HG03521 (cell line): ENCODE data around the gene GPR4.
"Not testable (repeated sequence)": the region's sequence is repeated elsewhere in the genome, so short reads cannot be mapped to it uniquely, and the experiment has no call there.

Experiments used
- ATAC-seq: cut with Tn5 transposase; IDR thresholded peaks from one replicate; pipeline ENCODE4 v1.9.1; 2021; ENCODE audit warnings: mild to moderate bottlenecking, moderate library complexity; ENCODE audit not compliant: unreplicated experiment

Gene GPR4

GRCh38 chr19:45623984-45624383 is 22.0 kb upstream of the GPR4 start:
- ATAC-seq = no peak

DNA sequence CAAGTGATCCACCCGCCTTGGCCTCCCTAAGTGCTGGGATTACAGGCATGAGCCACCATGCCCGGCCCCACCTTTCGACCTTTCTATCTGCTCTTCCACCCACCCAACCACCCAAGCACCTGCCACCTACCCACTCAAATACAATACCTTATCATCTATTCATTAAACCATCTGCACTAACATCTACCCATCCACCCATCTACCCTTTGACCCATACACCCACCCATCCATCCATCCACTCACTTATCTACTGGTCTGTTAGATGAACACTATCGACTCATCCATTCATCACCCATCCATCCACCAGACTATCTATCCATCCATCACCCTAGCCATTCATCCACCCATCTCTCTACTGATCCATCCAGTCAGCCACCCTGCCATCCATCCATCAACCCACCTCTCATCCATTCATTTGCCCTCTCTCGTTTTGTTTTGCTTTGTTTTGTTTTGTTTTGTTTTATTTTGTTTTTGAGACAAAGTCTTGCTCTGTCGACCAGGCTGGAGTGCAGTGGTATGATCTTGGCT is 20.0 kb upstream of the GPR4 start:
- no peak for ATAC-seq

DNA sequence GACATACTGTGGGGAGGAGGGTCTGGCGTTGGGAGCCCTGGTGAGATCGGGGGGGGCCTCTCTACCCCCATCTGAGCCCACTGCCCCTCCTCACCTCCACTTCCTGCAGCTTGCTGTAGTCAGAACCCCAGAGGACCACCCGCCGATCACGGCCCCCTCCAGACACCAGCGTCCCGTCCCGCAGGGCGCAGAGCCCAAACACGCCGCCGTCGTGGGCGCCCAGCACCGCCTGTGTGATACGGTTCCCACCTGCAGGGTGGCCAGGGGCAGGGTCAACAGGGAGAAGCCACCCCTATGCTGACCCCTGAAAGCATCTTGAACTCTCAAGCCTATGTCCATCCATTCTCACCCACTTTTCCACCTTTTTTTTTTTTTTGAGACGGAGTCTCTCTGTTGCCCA is 19.4 kb upstream of the GPR4 start:
- ATAC-seq = no peak

GRCh38 chr19:45616704-45617017 is 14.6 kb upstream of the GPR4 start:
- no peak for ATAC-seq

- no peak for ATAC-seq
Observed at GRCh38 chr19:45615795-45616703, 14.0 kb upstream of the GPR4 start.

- not testable (repeated sequence) for ATAC-seq
Observed at GRCh38 chr19:45615056-45615455, 13.0 kb upstream of the GPR4 start.

GRCh38 chr19:45613926-45614725 is 12.1 kb upstream of the GPR4 start:
- ATAC-seq = no peak

DNA sequence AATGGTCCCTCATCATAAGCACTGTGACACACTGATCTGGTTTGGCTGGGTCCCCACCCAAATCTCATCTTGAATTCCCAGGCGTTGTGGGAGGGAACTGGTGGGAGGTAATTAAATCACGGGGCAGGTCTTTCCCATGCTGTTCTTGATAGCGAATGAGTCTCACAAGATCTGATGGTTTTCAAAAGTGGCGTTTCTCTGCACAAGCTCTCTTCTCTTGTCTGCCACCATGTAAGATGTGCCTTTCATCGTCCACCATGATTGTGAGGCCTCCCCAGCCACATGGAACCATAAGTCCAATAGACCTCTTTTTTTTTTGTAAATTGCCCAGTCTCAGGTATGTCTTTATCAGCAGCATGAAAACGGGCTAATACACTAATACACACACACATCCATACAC is 6.9 kb upstream of the GPR4 start:
- ATAC-seq = no peak

DNA sequence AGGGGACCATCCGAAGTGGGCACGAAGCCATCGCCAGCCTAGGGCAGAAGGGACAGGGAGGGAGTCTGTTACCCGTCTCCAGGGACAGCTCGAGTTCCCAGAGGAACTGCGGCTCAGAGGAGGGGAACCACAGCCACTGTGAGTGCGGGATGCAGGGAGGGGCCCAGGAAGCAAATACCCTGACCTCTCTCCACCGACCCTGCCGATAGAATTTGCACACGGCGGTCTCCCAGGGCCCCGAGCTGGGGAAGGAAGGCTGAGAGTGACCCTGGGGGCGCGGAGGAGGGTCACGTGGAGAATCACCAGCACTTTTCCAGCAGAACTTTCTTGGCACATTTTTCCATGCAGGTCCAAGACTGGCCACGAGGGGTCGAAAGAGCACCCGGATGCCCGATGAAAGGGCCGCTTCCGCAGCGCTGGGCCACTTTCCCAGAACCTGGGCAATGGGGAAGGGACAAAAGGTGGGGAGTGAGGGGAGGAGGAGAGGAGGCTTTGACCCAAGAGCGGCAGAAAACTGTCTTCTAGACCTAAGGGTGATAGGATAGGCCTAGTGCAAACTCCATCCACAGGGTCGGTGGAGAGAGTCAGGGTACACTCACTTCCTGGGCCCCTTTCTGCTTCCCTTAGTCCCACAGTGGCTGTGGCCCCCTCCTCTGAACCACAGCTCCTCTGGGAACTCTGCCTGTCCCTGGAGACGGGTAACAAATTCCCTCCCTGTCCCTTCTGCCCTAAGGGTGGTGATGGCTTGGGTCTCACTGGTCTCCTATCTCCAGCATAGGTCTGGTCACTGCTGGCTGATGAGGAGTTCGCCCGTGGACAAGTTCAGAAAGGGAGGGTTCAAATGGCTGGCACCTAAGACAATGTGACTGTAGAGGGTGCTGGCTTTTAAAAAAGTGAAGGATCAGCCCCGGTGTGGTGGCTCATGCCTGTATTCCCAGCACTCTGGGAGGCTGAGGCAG is 5.3 kb upstream of the GPR4 start:
- ATAC-seq = no peak

DNA sequence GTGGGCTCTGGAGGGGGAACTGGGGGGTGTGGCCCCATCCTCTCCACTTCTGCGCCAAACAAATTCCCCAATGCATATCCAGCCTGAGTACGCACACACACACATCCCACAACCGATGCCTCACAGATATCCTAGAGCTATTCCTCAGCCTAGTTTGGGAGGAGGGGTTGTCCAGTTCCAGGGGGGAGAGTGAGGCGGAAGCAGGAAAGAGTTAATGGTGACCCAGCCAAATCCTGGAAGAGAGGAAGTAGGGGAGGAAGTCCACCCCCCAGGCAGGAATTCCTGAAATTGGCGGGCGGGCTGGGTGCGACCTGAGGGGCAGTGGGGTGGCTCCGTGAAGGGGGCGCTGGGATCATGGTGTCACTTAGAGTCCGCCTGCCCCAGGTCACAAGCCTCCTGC is 897 bp downstream of the GPR4 start:
- ATAC-seq = no peak

- ATAC-seq = no peak
Observed at GRCh38 chr19:45600340-45600885, 1.6 kb downstream of the GPR4 start.

DNA sequence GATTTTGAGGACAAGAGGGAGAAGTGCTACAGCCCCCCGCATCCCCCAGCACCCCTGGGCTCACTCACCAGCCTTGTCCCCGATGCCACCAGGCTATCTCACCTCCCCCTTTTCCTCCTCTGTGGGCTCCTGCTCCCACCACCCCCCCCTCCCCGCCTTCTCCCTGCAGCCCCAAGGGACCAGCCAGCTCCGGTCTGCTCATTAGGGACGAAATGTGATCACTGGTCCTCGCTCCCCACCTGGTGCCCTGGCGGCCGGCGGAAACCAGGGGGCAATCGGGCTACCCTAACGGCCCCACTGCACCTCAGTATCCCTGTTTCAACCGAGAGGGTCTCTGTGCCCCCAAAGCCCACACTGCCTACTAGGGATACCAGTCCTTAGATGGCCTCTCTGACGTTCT is 2.7 kb downstream of the GPR4 start:
- no peak for ATAC-seq

DNA sequence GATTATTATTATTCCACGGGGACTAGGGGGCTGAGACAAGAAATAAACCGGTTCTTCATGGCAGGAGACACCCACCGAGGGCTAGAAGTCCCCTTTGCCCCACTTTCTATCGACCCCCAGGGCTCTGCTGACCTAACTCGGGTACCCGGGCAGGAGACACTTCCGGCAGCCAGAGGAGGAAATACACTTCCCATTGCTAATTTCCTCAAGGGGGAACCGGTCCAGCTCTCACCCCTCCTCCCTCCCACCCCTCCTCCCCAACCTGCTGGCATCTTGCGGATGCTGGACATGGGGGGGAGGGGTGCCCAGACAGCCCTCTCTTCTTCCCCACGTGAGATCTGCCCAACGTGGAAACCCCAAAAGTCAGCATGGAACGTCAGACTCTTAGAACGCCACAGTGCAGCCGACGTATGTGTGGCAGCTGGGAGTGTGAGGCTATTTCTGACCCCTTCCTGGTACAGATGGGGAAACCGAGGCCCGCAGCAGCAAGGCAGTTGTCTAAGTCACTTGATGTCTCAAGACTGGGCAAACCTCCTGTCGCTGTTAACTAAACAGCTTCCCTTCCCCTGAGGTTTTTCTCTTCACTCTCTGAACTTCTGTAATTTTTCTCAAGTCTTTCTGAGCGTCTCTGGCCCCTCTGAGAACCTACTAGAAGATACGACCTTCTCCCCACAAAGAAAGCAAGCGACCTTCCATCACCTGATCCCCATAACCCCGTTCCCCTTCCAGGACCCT is 3.6 kb downstream of the GPR4 start:
- no peak for ATAC-seq

GRCh38 chr19:45597425-45598111 is 4.4 kb downstream of the GPR4 start:
- no peak for ATAC-seq

- ATAC-seq = no peak
Observed at GRCh38 chr19:45595814-45596213, 6.2 kb downstream of the GPR4 start.

DNA sequence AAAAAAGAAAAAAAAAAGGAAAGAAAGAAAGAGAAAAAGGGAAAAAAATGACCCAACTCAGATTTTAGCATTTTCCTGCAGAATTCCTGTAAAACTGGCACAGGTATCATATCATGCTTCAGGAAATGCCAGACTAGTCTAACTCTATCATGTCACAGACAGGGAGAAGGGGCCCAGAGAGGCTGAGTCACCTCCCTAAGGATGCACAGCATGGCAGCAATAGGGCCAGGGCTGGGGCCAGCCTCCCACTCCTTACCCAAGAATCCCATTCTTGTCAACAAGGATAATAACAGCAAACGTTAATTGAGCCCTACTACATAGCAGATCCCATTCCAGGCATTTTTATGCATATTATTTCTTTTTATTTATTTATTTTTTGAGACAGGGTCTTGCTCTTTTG is 8.5 kb downstream of the GPR4 start:
- ATAC-seq = no peak

DNA sequence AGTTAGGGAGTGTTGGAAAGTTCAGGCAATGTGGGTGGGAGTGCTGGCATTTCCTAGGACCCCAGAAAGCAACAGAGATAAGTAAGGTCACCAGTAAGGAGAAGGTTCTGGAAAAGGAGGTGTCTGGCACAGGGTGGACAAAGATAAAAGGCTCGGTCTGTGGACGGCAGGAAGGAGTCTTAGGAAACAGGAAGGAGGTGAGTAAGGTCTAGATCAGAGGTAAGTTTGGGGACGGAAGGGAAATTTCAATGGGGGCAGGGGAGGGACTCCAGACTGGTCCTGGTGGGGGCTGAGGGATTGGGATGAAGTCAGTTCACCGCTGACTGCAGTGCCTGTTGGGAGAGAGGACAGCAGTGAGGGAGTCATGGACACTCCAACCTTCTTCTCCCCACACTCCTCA is 9.6 kb downstream of the GPR4 start:
- ATAC-seq = no peak

GRCh38 chr19:45591638-45592005 is 10.4 kb downstream of the GPR4 start:
- no peak for ATAC-seq

GRCh38 chr19:45591004-45591637 is 10.9 kb downstream of the GPR4 start:
- no peak for ATAC-seq
